HG02759 (cell line): ENCODE data around the gene LALBA.
"Not testable (repeated sequence)": the region's sequence is repeated elsewhere in the genome, so short reads cannot be mapped to it uniquely, and the experiment has no call there.

Source experiments
- ATAC-seq: cut with Tn5 transposase; IDR thresholded peaks from one replicate; pipeline ENCODE4 v1.9.1; 2021; ENCODE audit warnings: mild to moderate bottlenecking, moderate library complexity; ENCODE audit not compliant: unreplicated experiment

LALBA gene

DNA sequence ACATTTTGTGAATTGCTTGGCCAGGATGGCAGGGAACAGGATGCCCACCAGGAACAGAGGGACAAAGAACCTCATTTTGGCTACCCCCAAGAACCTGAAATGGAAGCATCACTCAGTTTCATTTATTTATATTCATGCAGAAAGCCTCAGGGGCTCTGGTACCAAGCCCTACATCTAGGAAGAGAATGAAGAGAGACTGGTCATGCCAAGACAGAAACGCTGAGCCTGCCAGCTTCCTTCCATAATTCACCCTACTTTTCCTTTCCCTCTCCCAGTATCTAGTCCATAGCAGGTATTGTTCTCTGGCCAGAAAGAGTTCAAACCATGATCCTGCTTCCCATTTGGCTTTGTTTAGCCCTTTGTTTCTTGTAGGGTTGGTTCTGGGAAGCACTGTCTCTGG, at the start of gene LALBA:
TSS of gene LALBA (minus strand) at position 101 of the 400 bp plus-strand sequence. CDS start at position 75, 26 bp downstream.
- no peak for ATAC-seq

DNA sequence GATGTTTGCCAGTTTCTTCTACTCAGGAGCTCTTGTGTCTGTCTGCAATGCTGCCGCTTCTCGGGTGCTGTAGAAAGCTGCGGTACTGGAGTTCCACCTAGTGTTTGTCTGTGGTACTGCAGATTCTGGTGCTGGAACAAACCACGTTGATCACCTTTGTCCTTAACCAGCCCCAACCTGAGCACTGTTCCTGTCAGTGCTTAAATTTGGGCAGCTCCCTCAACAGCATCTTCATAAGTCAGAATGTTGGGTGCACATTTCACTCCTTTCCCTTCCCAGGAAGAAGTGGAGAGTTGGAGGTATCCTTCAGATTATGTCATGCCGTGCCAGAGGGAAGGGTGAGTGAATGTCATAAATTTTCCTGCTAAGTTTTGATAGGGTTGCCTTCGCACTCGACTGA, 48.7 kb upstream of the LALBA start:
- ATAC-seq = peak; percentile 75

DNA sequence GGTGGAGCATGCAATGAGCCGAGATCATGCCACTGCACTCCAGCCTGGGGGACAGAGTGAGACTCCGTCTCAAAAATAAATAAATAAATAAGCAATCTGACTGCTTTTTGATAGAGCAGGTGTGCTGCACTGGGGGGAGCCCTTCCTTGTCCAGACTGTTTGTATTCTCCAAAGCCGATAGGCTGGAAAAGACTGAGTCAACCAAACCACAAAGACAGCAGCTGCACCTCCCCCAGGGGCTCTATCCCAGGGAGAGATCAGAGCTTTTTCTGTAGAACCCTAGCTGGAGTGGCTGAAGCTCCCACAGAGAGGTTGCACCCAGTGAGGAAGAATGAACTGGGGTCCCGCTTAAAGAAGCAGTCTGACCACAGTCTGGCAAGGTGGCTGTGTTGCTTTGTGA, 45.8 kb upstream of the LALBA start:
- ATAC-seq = no peak

DNA sequence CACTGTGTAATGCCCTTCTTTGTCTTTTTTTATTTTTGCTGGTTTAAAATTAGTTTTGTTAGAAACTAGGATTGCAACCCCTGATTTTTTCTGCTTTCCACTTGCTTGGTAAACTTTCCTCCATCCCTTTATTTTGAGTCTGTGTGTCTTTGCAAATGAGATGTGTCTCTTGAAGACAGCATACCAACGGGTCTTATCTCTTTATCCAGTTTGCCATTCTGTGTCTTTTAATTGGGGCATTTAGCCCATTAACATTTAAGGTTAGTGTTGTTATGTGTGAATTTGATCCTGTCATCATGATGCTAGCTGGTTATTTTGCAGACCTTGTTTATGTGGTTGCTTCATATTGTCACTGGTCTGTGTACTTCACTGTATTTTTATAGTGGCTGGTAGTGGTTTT, 43.5 kb upstream of the LALBA start:
- ATAC-seq = no peak

DNA sequence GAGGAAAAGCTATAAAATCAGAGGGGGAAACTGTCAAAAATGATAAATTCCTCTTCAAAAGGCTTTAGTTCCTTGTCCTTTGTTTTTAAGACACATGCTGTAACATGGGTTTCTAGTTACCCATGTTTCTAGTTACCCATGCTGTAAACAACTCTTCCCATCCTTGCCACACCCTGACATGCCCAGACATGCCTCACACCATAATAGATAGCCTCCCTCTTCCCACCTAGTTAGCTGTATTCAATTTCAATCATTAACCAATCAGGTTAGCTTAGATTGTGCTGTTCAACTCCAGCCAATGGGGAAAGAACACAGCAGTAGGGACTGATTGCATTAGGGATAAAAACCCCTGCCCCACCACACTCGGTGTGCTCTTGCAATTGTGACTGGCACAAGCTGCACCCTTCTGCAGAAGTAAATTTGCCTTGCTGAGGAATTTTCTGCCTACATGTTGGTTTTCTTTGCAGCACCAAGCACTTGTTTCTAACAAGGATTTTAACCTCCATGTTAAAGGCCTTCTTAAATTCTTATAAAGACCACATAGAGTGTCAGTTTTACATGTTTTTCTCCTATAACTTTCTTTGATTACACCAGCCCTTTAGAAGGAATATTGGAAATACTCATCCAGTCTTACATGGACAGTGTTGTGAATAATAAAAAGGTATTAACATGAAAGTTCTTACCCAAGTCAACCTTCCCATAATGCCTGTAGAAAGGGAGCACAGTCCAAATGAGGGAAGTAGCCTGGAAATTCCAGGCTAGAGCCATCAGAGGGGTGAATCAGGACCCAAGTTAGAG, 32.5 kb upstream of the LALBA start:
- no peak for ATAC-seq

DNA sequence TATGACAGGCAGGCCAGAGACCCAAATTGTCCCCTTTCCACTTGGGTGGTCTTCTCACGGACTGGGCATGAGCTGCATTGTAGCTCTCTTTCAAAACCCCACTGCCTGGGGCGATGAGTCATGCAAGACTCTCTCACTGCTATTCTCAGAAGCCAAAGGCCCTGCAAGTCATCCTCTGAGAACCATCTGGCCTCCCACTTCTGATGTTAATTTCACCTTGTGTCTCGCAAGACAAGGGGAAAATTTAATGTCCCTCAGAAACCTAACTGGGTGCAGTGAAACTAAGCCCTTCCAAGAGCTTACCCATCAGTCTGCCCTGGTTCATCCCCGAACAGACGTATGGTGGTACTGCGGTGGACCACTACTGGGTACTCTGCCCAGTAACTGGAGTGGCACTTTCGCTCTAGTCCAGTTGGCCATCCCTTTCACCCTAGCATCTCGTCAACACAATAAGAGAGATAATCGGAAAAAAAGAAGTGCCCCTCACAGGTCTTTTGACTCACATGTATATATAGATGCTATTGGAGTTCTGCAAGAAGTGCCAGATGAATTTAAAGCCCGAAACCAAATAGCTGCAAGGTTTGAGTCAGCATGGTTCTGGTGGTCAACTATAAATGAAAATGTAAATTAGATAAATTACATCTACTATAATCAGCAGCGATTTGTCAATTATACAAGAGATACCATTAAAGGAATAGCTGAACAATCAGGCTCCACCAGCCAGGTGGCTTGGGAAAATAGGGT, 31.3 kb upstream of the LALBA start:
- peak; percentile 87 for ATAC-seq

DNA sequence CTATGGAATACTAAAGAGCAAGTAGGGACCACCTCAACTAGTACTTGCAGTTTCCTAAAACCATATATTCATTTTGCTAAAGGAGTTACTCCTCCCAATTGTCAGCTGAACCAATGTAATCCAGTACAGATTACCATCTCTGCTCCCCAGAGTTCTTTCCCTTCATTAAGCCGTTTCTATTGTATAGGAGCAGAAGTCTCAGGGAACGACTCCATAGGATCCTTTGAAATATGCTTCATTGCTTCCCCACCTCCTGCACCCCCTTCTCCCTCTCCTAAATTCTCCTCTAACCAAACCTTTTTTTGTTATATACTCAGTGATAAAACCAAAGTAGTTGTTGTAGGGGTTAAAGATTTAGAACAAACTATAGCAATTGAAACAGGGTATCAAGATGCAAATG, 30.7 kb upstream of the LALBA start:
- ATAC-seq = no peak

DNA sequence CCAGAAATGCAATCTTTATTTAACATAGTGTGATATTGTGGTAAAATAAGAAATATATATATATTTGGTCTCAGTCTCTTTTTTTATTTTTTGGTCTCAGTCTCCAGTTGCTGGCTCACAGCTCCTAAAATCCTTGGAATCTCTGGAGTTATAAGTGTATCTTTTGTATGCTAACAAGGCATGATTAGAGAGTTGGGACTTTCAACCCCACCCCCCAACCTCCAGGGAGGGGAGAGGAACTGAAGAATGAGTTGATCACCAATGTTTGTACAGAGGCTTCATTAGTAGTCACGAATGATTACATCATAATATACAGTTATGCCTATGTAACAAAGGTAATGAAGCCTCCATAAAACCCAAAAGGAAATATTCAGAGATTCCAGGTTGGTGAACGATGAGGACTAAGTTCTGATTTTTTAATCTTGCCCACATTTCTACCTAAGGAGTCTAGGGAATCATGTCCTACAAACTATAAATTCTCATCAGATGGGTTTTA, 22.8 kb upstream of the LALBA start:
- no peak for ATAC-seq

DNA sequence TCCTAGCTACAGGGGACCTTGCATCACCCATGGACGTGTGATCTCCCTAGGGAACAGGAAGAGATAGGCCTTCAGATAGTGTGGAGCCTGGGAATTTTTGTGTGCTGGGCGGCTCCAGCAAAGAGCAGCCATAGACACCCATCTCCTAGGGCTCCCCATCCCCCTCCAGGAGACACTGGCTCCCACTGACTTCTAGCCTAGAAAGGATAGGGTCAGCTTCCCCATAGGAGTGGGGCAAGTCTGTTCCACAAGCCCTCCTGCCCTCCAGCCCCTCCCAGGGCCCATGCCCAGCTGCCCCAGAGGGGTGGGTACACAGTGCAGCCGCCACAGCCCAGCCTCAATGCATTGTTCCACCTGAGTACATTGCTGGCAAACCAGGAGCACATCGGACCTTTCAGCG, 16.5 kb upstream of the LALBA start:
- ATAC-seq = no peak

DNA sequence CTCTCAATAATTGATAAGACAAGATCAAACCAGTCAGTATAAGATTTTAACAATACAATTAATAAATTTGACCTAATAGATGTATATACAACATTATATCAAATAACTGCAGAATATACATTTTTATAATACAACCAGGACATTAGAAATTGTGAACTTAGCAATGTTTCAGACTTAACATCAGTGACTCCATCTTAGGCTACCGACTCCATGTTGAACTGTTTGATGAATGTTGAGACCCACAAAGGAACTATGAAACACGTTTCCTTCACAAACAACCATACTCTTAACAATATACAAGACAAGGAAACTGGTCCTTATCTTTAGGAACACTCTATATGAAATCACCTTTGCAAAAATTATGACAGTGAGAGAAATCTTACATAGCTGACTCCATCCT, 13.9 kb upstream of the LALBA start:
- no peak for ATAC-seq

DNA sequence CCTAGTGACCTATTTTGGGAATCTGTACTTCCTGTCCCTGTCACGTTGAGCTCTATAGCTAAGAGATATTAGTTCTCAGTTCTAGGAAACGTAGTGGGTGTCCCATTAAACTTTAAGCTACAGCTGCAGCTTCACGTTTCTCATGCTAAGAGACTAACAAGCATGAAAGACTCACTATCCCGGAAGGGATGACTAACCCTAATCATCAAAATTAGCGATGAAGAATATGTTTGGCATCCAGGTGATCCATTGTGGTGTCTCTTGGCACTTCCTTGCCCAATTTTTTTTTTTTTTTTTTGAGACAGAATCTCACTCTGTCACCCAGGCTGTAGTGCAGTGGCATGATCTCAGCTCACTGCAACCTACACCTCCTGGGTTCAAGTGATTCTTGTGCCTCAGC, 11.0 kb upstream of the LALBA start:
- ATAC-seq = no peak

DNA sequence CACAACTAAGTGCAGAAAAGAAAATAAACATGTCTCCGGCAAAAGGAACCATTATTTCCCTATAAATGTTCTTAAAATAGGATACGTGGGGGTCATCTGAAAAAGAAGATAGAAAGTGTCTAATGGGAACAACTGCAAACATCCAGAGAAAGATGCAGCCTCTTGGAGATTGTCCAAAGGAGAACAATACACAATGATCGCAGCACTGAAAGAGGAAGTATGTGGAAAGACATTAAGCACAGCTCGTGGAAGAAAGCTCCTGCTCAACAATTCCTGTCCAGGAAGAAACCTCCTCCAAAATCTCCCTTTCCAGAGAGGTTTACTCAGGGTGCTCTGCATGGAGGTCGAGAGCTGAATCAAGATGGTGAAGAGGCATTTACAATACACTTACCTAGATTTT, 2.5 kb upstream of the LALBA start:
- ATAC-seq = no peak

DNA sequence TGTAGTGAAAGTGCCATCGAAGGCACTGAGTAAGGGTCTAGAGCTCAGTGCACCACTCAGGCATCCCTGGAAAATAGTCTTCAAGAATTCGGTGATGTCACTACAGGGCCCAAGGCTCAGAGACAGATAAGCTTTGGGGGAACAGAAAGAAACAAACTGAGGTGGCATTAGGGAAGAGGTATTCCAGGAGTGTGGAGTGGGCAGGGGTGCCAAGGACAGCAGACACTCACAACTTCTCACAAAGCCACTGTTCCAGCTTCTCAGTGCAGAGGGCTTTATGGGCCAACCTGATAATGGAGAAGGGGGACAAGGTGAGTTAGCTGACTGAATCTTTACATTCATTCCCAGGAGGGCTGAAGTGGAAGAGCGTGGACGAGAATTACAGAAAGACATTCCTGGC, 2.1 kb downstream of the LALBA start:
- no peak for ATAC-seq

DNA sequence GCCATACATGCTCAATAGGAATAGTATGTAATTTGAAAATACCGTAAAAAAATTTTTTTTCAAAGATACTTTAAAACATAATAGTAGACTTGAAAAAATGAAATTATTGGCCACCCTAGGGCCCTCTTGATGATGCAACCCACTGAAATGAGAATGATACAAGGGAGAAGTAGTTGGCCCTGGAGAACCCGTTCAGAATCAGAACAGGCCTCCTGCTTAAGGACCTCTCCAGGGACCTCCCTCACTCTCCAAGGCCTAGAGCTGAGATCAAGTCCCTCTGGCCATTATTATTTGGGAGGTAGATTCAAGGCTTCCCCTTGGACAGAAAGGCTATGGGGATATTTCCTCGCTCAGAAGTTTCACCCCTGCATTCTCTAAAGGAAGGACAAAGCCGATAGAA, 11.9 kb downstream of the LALBA start:
- ATAC-seq = no peak

DNA sequence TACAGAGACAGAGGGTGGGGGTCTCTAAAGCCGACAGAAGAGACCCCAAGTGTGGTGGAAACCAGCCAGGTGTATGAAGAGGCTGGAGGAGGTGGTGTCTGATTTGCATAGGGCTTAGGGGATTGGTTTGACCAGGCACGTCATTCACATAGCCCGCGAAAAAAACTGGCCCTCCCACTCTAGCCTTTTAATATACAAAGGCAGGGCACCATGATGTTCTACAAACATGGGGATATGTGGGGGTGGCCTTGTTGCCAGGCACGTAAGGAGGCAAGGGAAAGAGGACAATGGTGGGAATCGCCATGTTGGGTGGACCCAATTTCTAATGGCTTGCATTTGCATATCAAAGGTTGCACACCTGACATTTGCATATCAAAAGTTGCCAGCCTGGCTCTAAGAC, 13.2 kb downstream of the LALBA start:
- ATAC-seq = no peak

DNA sequence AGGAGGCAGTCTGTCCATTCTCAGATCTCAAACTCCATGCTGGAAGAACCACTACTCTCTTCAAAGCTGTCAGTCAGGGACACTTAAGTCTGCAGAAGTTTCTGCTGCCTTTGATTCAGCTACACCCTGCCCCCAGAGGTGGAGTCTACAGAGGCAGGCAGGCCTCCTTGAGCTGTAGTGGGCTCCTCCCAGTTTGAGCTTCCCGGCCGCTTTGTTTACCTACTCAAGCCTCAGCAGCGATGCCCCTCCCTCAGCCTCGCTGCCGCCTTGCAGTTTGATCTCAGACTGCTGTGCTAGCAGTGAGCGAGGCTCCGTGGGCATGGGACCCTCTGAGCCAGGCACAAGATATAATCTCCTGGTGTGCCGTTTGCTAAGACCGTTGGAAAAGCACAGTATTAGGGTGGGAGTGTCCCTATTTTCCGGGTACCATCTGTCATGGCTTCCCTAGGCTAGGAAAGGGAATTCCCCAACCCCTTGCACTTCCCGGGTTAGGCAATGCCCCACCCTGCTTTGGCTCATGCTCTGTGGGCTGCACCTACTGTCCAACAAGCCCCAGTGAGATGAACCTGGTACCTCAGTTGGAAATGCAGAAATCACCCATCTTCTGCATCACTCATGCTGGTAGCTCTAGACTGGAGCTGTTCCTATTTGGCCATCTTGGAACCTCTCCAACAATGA, 16.0 kb downstream of the LALBA start:
- ATAC-seq = not testable (repeated sequence)

DNA sequence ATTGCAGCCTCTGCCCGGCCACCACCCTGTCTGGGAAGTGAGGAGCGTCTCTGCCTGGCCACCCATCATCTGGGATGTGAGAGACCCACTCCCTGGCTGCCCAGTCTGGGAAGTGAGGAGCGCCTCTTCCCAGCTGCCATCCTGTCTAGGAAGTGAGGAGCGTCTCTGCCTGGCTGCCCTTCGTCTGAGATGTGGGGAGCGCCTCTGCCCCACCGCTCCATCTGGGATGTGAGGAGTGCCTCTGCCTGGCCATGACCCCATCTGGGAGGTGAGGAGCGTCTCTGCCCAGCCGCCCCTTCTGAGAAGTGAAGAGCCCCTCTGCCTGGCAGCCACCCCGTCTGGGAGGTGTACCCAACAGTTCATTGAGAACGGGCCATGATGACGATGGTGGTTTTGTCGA, 18.2 kb downstream of the LALBA start:
- ATAC-seq = not testable (repeated sequence)

DNA sequence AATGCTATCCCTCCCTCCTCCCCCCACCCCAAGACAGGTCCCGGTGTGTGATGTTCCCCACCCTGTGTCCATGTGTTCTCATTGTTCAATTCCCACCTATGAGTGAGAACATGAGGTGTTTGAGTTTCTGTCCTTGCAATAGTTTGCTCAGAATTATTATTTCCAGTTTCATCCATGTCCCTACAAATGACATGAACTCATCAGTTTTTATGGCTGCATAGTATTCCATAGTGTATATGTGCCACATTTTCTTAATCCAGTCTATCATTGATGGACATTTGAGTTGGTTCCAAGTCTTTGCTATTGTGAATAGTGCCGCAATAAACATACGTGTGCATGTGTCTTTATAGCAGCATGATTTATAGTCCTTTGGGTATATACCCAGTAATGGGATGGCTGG, 22.8 kb downstream of the LALBA start:
- not testable (repeated sequence) for ATAC-seq

DNA sequence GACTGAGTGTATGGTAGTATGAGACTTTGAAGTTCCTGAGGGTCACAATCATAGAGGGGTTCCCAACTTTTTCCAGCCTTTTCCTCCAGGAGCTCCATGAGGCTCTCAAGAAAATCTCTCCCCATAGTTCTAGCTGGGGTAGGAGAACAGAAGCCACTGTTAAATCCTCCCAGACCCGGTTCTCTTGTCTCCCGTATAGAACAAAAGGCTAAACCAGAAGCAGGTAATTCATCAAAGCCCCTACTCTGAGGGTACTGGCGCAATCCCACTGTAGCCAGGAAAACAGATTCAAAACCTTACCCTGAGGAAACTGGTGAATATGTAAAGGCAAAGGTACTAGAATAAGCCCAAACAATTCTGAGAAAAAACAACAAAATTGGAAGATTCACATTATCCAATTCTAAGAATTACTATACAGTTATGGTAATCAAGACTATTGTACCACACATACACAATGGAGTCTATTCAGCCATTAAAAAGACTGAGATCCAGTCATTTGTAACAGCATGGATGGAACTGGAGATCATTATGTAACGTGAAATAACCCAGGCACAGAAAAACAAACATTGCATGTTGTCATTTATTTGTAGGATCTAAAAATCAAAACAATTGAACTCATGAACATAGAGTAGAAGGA, 23.9 kb downstream of the LALBA start:
- no peak for ATAC-seq

DNA sequence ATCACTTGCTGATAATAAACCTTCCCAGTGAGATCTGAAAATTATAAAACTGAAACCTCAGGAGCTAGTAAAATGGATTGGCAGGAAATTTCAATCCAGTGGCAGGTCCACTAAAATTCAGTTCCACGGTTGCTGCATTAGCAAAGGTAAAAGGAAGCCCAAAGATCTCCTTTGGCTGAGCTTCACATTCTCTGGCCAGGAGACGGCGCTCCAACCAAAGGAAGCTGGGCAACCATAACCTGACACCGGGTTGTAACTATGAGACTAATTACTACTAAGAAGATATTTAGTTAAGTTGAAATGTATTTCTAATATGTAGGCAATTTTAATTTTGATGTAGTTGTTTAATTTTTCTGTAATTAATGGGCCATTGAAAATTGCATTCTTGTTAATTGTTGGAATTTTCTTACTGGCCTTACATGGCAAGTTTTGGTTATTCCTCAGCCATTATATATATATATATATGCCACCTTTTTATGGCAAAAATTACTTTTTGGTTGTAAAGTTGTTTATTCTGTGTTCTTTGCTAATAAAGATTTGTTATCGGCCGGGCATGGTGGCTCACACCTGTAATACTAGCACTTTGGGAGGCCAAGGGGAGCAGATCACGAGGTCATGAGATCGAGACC, 27.4 kb downstream of the LALBA start:
- no peak for ATAC-seq

DNA sequence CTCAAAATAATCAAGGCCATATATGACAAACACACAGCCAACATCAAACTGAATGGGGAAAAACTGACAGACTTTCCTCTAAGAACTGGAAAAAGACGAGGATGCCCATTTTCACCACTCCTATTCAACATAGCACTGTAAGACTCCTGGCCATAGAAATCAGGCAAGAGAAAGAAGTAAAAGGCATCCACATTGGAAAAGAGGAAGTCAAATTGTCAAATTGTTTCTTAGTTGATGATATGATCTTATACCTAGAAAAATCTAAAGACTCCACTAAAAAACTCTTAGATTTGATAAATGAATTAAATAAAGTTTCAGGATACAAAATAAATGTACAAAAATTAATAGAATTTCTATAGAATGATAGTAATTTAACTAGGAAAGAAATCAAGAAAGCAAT, 33.2 kb downstream of the LALBA start:
- ATAC-seq = no peak
